Mesendoderm (in vitro differentiated cells): ENCODE measurements around the gene NKAIN4.

Experiments used
- DNase-seq: peaks from one replicate; pipeline ENCODE4 v3.0.0; 2013
- H2AK5ac ChIP-seq: 2 replicates; pipeline ENCODE4 v1.6.1; 2013; ENCODE audit warnings: low read length, inconsistent platforms
- H2BK120ac ChIP-seq: 2 replicates; pipeline ENCODE4 v1.6.1; 2013; ENCODE audit warnings: low read depth, mild to moderate bottlenecking, low read length, moderate library complexity, mixed read lengths
- H2BK15ac ChIP-seq: replicated peaks from 2 replicates; pipeline ENCODE4 v1.6.1; 2013; ENCODE audit warnings: low read depth, mild to moderate bottlenecking, moderate library complexity
- H2BK5ac ChIP-seq: 2 replicates; pipeline ENCODE4 v1.6.1; 2013; ENCODE audit warnings: low read length, inconsistent platforms
- H3K18ac ChIP-seq: 2 replicates; pipeline ENCODE4 v1.6.1; 2013; ENCODE audit warnings: mild to moderate bottlenecking, low read length, mixed read lengths
- H3K23ac ChIP-seq: one replicate; pipeline ENCODE4 v1.6.1; 2013; ENCODE audit warnings: low read length
- H3K27ac ChIP-seq: 2 replicates; pipeline ENCODE4 v1.5.1; 2013; ENCODE audit warnings: low read depth, mild to moderate bottlenecking, inconsistent platforms, low read length, moderate library complexity
- H3K27me3 ChIP-seq: 2 replicates; pipeline ENCODE4 v1.6.1; 2013; ENCODE audit warnings: low read length, control low read depth, mild to moderate bottlenecking, inconsistent platforms; ENCODE audit not compliant: insufficient read depth, poor library complexity
- H3K36me3 ChIP-seq: 2 replicates; pipeline ENCODE4 v1.6.1; 2013; ENCODE audit warnings: low read length, inconsistent platforms; ENCODE audit not compliant: control insufficient read depth, insufficient read depth
- H3K4ac ChIP-seq: one replicate; pipeline ENCODE4 v1.6.1; 2013; ENCODE audit warnings: low read depth, mild to moderate bottlenecking, low read length, moderate library complexity
- H3K4me1 ChIP-seq: 2 replicates; pipeline ENCODE4 v1.6.1; 2013; ENCODE audit warnings: low read depth, low read length, inconsistent platforms; ENCODE audit not compliant: control insufficient read depth
- H3K4me2 ChIP-seq: 2 replicates; pipeline ENCODE4 v1.6.1; 2013; ENCODE audit warnings: low read length
- H3K4me3 ChIP-seq: 2 replicates; pipeline ENCODE4 v1.5.1; 2013; ENCODE audit warnings: mild to moderate bottlenecking, low read length
- H3K56ac ChIP-seq: one replicate; pipeline ENCODE4 v1.6.1; 2013; ENCODE audit warnings: low read length
- H3K79me1 ChIP-seq: 2 replicates; pipeline ENCODE4 v1.6.1; 2013; ENCODE audit warnings: low read length, inconsistent platforms
- H3K79me2 ChIP-seq: 2 replicates; pipeline ENCODE4 v1.6.1; 2013; ENCODE audit warnings: mild to moderate bottlenecking, low read length; ENCODE audit not compliant: control insufficient read depth, insufficient read depth
- H3K9ac ChIP-seq: 2 replicates; pipeline ENCODE4 v1.6.1; 2013; ENCODE audit warnings: low read length, inconsistent platforms
- H4K5ac ChIP-seq: one replicate; pipeline ENCODE4 v1.6.1; 2013; ENCODE audit warnings: low read length
- H4K8ac ChIP-seq: one replicate; pipeline ENCODE4 v1.6.1; 2013; ENCODE audit warnings: low read depth, mild to moderate bottlenecking, control low read depth, low read length, moderate library complexity
- WGBS: extraction: QIAGEN DNeasy Blood & Tissue Kit; methylation state at CpG from one replicate; pipeline ENCODE4 v1.1.7; 2013; ENCODE audit warnings: low lambda C conversion rate, missing lambda C conversion rate; ENCODE audit not compliant: insufficient coverage; ENCODE audit errors: extremely low coverage; 5-methylcytosine and 5-hydroxymethylcytosine counted together

NKAIN4 gene

GRCh38 chr20:63255931-63256704, 1.9 kb upstream of the NKAIN4 start:
- Histone ChIP-seq H4K8ac (no peak overlapping the region), H3K36me3 (no peaks in the 10 kb centered on the region), H4K5ac (no peak overlapping the region), H3K79me2 (no peaks in the 10 kb centered on the region), H3K18ac (no peak overlapping the region), H3K56ac (no peak overlapping the region), H3K27ac (no peak overlapping the region), H3K4me1 (no peaks in the 10 kb centered on the region), H2BK5ac (no peak overlapping the region), H3K4me2 (no peak overlapping the region), H3K9ac (no peak overlapping the region), H2BK15ac (no peak overlapping the region), H2AK5ac (no peak overlapping the region), H3K27me3 (peaks cover 10% of the 10 kb centered on the region), H3K79me1 (no peaks in the 10 kb centered on the region), H3K4ac (no peak overlapping the region), H3K23ac (no peak overlapping the region), H3K4me3 (no peak overlapping the region), H2BK120ac (no peak overlapping the region)
- DNase-seq: no peak
- WGBS: 100% methylated on average over 1 of the region's 31 CpGs

GRCh38 chr20:63254606-63255384, 532 bp upstream of the NKAIN4 start:
- H2BK15ac ChIP-seq: no peak overlapping the region
- WGBS: no CpG with 5 or more reads among the region's 56 CpGs
- H3K27ac ChIP-seq: no peak overlapping the region
- H3K56ac ChIP-seq: no peak overlapping the region
- H3K4me1 ChIP-seq: no peaks in the 10 kb centered on the region
- peaks cover 10% of the 10 kb centered on the region for H3K27me3 ChIP-seq
- no peak overlapping the region for H2BK120ac ChIP-seq
- H3K36me3 ChIP-seq: no peaks in the 10 kb centered on the region
- no peaks in the 10 kb centered on the region for H3K79me1 ChIP-seq
- H3K23ac ChIP-seq: no peak overlapping the region
- no peak overlapping the region for H2AK5ac ChIP-seq
- H3K4me3 ChIP-seq: no peak overlapping the region
- no peaks in the 10 kb centered on the region for H3K79me2 ChIP-seq
- H4K8ac ChIP-seq: no peak overlapping the region
- no peak overlapping the region for H2BK5ac ChIP-seq
- DNase-seq: peak; percentile 43
- no peak overlapping the region for H3K18ac ChIP-seq
- H3K4ac ChIP-seq: no peak overlapping the region
- H3K4me2 ChIP-seq: peak overlapping the region; percentile 18
- H4K5ac ChIP-seq: no peak overlapping the region
- H3K9ac ChIP-seq: no peak overlapping the region

- no peaks in the 10 kb centered on the region for H3K36me3 ChIP-seq
- no peak overlapping the region for H4K8ac ChIP-seq
- no peaks in the 10 kb centered on the region for H3K79me1 ChIP-seq
- no peak overlapping the region for H2BK5ac ChIP-seq
- peak overlapping the region; percentile 35 for H3K4me2 ChIP-seq
- H2BK15ac ChIP-seq: no peak overlapping the region
- H3K23ac ChIP-seq: no peak overlapping the region
- no peak overlapping the region for H2AK5ac ChIP-seq
- H3K79me2 ChIP-seq: no peaks in the 10 kb centered on the region
- no peak overlapping the region for H3K4me3 ChIP-seq
- no peak overlapping the region for H3K27ac ChIP-seq
- peak; percentile 72 for DNase-seq
- no peak overlapping the region for H4K5ac ChIP-seq
- no CpG with 5 or more reads among the region's 89 CpGs for WGBS
- H2BK120ac ChIP-seq: no peak overlapping the region
- H3K4ac ChIP-seq: no peak overlapping the region
- peak overlapping the region; percentile 26 for H3K9ac ChIP-seq
- H3K27me3 ChIP-seq: peaks cover 10% of the 10 kb centered on the region
- H3K56ac ChIP-seq: peak overlapping the region; percentile 42
- no peaks in the 10 kb centered on the region for H3K4me1 ChIP-seq
- no peak overlapping the region for H3K18ac ChIP-seq
Measured at GRCh38 chr20:63253438-63254231, 628 bp downstream of the NKAIN4 start.

DNA sequence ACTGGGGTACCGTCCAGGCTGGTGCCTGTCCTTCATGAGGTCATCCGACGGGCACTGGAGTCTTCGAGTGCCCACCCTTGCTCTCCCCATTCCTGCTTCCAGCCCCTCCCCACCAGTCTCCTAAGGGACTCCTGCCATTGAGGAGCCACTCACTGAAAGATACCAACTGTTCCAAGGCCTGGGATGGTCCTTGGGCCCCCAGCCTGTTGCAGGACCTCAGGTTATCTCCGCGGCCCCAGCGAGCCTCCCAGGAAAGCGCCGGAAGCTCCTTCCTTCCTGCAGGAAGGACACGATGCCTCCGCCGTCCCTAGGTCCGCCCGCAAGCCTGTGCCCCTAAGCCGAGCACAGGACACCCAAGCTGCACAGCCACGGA, 1.2 kb downstream of the NKAIN4 start:
- no CpG with 5 or more reads among the region's 16 CpGs for WGBS
- no peak overlapping the region for H4K5ac ChIP-seq
- peaks cover 10% of the 10 kb centered on the region for H3K27me3 ChIP-seq

GRCh38 chr20:63252284-63252711, 2.0 kb downstream of the NKAIN4 start:
- H3K56ac ChIP-seq: no peak overlapping the region
- no peak overlapping the region for H3K4ac ChIP-seq
- no peak overlapping the region for H3K18ac ChIP-seq
- H2BK5ac ChIP-seq: no peak overlapping the region
- no peak overlapping the region for H4K8ac ChIP-seq
- H3K79me2 ChIP-seq: no peaks in the 10 kb centered on the region
- H3K27ac ChIP-seq: no peak overlapping the region
- H3K4me2 ChIP-seq: no peak overlapping the region
- no CpG with 5 or more reads among the region's 8 CpGs for WGBS
- no peaks in the 10 kb centered on the region for H3K79me1 ChIP-seq
- no peak overlapping the region for H4K5ac ChIP-seq
- no peak overlapping the region for H3K9ac ChIP-seq
- no peak for DNase-seq
- H2BK120ac ChIP-seq: no peak overlapping the region
- H3K4me1 ChIP-seq: no peaks in the 10 kb centered on the region
- no peak overlapping the region for H2BK15ac ChIP-seq
- H3K23ac ChIP-seq: no peak overlapping the region
- no peaks in the 10 kb centered on the region for H3K36me3 ChIP-seq
- H2AK5ac ChIP-seq: no peak overlapping the region
- no peak overlapping the region for H3K4me3 ChIP-seq
- peaks cover 10% of the 10 kb centered on the region for H3K27me3 ChIP-seq

More for the DNA sequence above, 1.2 kb downstream of the NKAIN4 start:
- Histone ChIP-seq H3K4me3 (no peak overlapping the region), H3K79me2 (no peaks in the 10 kb centered on the region), H3K4me2 (peak overlapping the region; percentile 35), H3K4ac (no peak overlapping the region), H2BK15ac (no peak overlapping the region), H3K36me3 (no peaks in the 10 kb centered on the region), H3K27ac (no peak overlapping the region), H3K79me1 (no peaks in the 10 kb centered on the region), H4K8ac (no peak overlapping the region), H3K4me1 (no peaks in the 10 kb centered on the region), H2BK120ac (no peak overlapping the region), H2AK5ac (no peak overlapping the region), H3K9ac (peak overlapping the region; percentile 26), H3K18ac (no peak overlapping the region), H2BK5ac (no peak overlapping the region), H3K56ac (no peak overlapping the region), H3K23ac (no peak overlapping the region)
- DNase-seq: no peak
